ENCODE measurements around the gene ITGAD. TPM values are rescaled to one million over a fixed set of nuclear protein-coding genes. Genes with fewer than 3 reads are reported as not detected.

ITGAD gene
- total and polyA plus RNA-seq, 2 of the 4 experiments (the other 2 are of a cell fraction), result not detected

DNA sequence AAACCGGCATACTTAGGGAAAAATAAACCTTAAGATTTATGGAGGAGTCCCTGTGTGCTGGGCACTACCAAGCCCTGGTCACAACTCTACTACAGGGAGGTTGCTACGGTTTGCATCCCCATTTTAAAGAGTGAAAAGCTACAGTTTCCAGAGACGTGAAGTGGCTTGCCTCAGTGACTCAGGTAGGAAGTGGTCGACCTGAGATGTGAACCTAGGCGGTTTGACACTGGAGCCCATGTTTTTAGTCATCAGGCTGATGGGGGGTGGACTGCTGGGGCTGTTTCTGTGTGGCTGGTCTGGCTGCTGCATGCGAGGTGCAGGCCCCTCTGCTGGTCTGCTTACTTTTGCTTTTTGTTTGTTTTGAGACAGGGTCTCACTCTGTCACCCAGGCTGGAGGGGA is 28.5 kb downstream of the ITGAD start:
- no peak overlapping the region for H3K4me3 ChIP-seq (ENCODE audit: insufficient read depth, low read depth, low read length)
- H3K9me3 ChIP-seq (ENCODE audit: control insufficient read depth, insufficient read depth, low read length), result no peaks in the 10 kb centered on the region; the same call in 1 of the 2 replicates
- BruUV-seq (replicated peaks), result no TSS peak
- H3K4me2 ChIP-seq (ENCODE audit: low read depth, low read length), result no peak overlapping the region
- DNase-seq (no peak), ATAC-seq (ENCODE audit: low read depth) (no peak)
- H3K79me1 ChIP-seq (ENCODE audit: low read depth in 1 of 2, low read length in 2 of 2), result no peaks in the 10 kb centered on the region
- in situ Hi-C loops (cut with MboI; ENCODE audit: low sequenced_read_pairs) (no loop called here), intact Hi-C loops (cut with micrococcal nuclease) (no loop called here), dilution Hi-C loops (cut with HindIII; ENCODE audit: low sequenced_read_pairs, unreplicated experiment) (no loop called here)
- no peak overlapping the region for H4K8ac ChIP-seq (ENCODE audit: low read depth in 2 of 2, low read length in 2 of 2)
- H2BK15ac ChIP-seq (ENCODE audit: low read depth, low read length), result no peak overlapping the region
- H3K56ac ChIP-seq (ENCODE audit: extremely low read depth, insufficient read depth, low read length), result no peak overlapping the region
- H4K20me1 ChIP-seq (ENCODE audit: insufficient read depth, low read length), result no peaks in the 10 kb centered on the region
- H3K14ac ChIP-seq (replicated peaks; ENCODE audit: low read depth, low read length), result no peak overlapping the region
- H2BK120ac ChIP-seq (ENCODE audit: low read depth, low read length), result no peak overlapping the region
- H2BK20ac ChIP-seq (ENCODE audit: low read depth, low read length), result no peak overlapping the region
- no peak overlapping the region for H4K5ac ChIP-seq (ENCODE audit: low read depth, low read length)
- no peak overlapping the region for H2AFZ ChIP-seq (replicated peaks; ENCODE audit: low read length, poor library complexity)
- CTCF ChIA-PET, result no interaction called here
- no peak overlapping the region for H3K4ac ChIP-seq (ENCODE audit: low read depth, low read length)
- H3K23ac ChIP-seq (ENCODE audit: low read depth, low read length), result no peak overlapping the region
- H2AK9ac ChIP-seq (replicated peaks; ENCODE audit: low read depth, low read length, poor library complexity), result no peak overlapping the region
- H3K27ac ChIP-seq (ENCODE audit: insufficient read depth, low read length), result no peak overlapping the region
- H3K27me3 ChIP-seq (ENCODE audit: control insufficient read depth, insufficient read depth, low read length), result peaks cover 19% of the 10 kb centered on the region
- H2AK5ac ChIP-seq (ENCODE audit: low read depth, low read length), result no peak overlapping the region
- POLR2A ChIA-PET (ENCODE audit: unreplicated experiment), result no interaction called here
- no peak overlapping the region for H3K9ac ChIP-seq (ENCODE audit: low read depth, low read length)
- WGBS, 2 experiments (ENCODE audit: extremely low coverage in 2 of 2, insufficient read length in 1 of 2), result 0% methylated on average over 1 of the region's 6 CpGs; no CpG with 5 or more reads in 1 of the 2 experiments
- no peak overlapping the region for H3K18ac ChIP-seq (ENCODE audit: low read depth, low read length)
- TF ChIP-seq POLR2A (IDR thresholded peaks at IDR 0.05; ENCODE audit: low read depth, low read length) (no peak), CHD1 (IDR thresholded peaks at IDR 0.05; ENCODE audit: low read depth, low read length) (no peak), RFX5 (IDR thresholded peaks at IDR 0.05; ENCODE audit: low read depth, low read length) (no peak), MAZ (IDR thresholded peaks at IDR 0.05; ENCODE audit: borderline replicate concordance, low read depth, low read length) (no peak), NFE2L2 (IDR thresholded peaks at IDR 0.05; ENCODE audit: low read depth, low read length) (no peak), RCOR1 (IDR thresholded peaks at IDR 0.05; ENCODE audit: insufficient replicate concordance, low read length) (no peak)
- H3K9me1 ChIP-seq (ENCODE audit: insufficient read depth, low read length), result no peaks in the 10 kb centered on the region
- no peaks in the 10 kb centered on the region for H3K4me1 ChIP-seq (ENCODE audit: control insufficient read depth, insufficient read depth, low read length)
- no peak overlapping the region for H4K91ac ChIP-seq (ENCODE audit: insufficient read depth, low read depth, low read length)
- H3K36me3 ChIP-seq (ENCODE audit: control insufficient read depth, insufficient read depth, low read length), result no peaks in the 10 kb centered on the region
- no peak overlapping the region for H2BK5ac ChIP-seq (ENCODE audit: low read depth, low read length, poor library complexity, severe bottlenecking)
